ENCODE results near the gene TAF1C. TPM values are rescaled to one million over a fixed set of nuclear protein-coding genes. Genes with fewer than 3 reads are reported as not detected.
A peak's percentile ranks its signal among the peaks of the same experiment; 100 is the strongest.

TAF1C gene
- 10 to 100 TPM; 69.6 to 70.8 TPM for total RNA-seq

GRCh38 chr16:84186685-84187437 lies at the start of gene TAF1C:
Gene TAF1C, minus strand, starts transcription at chr16:84187057. Its CDS starts 2,069 bp downstream, at chr16:84184988.
- peaks cover 11% of the 10 kb centered on the region for H3K4me1 Mint-ChIP-seq
- no peaks in the 10 kb centered on the region for H3K36me3 Mint-ChIP-seq
- POLR2A ChIA-PET: interaction anchor here (1.0 to 1.6 kb wide), 5 partner anchors 70 to 328 kb away, joined by 3 to 9 read pairs (median 4); partner anchors contain the start of gene MBTPS1
- peak within 1 kb of the TSS; percentile 90 for H3K27ac Mint-ChIP-seq
- ATAC-seq (ENCODE audit: low read depth): peak; percentile 85
- peak; percentile 95 for DNase-seq
- no peaks in the 10 kb centered on the region for H3K27me3 Mint-ChIP-seq
- no peaks in the 10 kb centered on the region for H3K9me3 Mint-ChIP-seq
- H3K4me3 Mint-ChIP-seq: peak within 1 kb of the TSS; percentile 90

- no peak for DNase-seq
- no peak overlapping the region for H3K4me3 Mint-ChIP-seq
- no peak overlapping the region for H3K27ac Mint-ChIP-seq
- H3K9me3 Mint-ChIP-seq: no peaks in the 10 kb centered on the region
- peaks cover 22% of the 10 kb centered on the region for H3K27me3 Mint-ChIP-seq
- no peak for ATAC-seq (ENCODE audit: low read depth)
- POLR2A ChIA-PET: no interaction called here
- no peaks in the 10 kb centered on the region for H3K36me3 Mint-ChIP-seq
- H3K4me1 Mint-ChIP-seq: no peaks in the 10 kb centered on the region
Measured at GRCh38 chr16:84234321-84235241, 47.7 kb upstream of the TAF1C start.

- Mint-ChIP-seq H3K27me3 (peaks cover 13% of the 10 kb centered on the region), H3K4me3 (no peak overlapping the region), H3K27ac (no peak overlapping the region), H3K9me3 (no peaks in the 10 kb centered on the region), H3K36me3 (no peaks in the 10 kb centered on the region), H3K4me1 (no peaks in the 10 kb centered on the region)
- DNase-seq (no peak), ATAC-seq (ENCODE audit: low read depth) (no peak)
- POLR2A ChIA-PET: no interaction called here
Measured at GRCh38 chr16:84233748-84234147, 46.9 kb upstream of the TAF1C start.

- H3K36me3 Mint-ChIP-seq: no peaks in the 10 kb centered on the region
Measured at GRCh38 chr16:84232969-84233368, 46.1 kb upstream of the TAF1C start.

GRCh38 chr16:84232060-84232459 lies 45.2 kb upstream of the TAF1C start:
- DNase-seq: no peak
- no peaks in the 10 kb centered on the region for H3K36me3 Mint-ChIP-seq
- H3K27me3 Mint-ChIP-seq: peaks cover 11% of the 10 kb centered on the region
- no peaks in the 10 kb centered on the region for H3K9me3 Mint-ChIP-seq
- no peak for ATAC-seq (ENCODE audit: low read depth)
- H3K4me3 Mint-ChIP-seq: no peak overlapping the region
- POLR2A ChIA-PET: no interaction called here
- no peak overlapping the region for H3K27ac Mint-ChIP-seq
- no peaks in the 10 kb centered on the region for H3K4me1 Mint-ChIP-seq

More at GRCh38 chr16:84232969-84233368, 46.1 kb upstream of the TAF1C start:
- Mint-ChIP-seq H3K27me3 (peaks cover 11% of the 10 kb centered on the region), H3K27ac (no peak overlapping the region), H3K4me3 (no peak overlapping the region), H3K4me1 (no peaks in the 10 kb centered on the region), H3K9me3 (no peaks in the 10 kb centered on the region)
- DNase-seq: no peak
- ATAC-seq (ENCODE audit: low read depth): no peak
- POLR2A ChIA-PET: no interaction called here

- DNase-seq: no peak
- Mint-ChIP-seq H3K4me3 (no peak overlapping the region), H3K4me1 (no peaks in the 10 kb centered on the region), H3K36me3 (no peaks in the 10 kb centered on the region), H3K27ac (no peak overlapping the region), H3K9me3 (no peaks in the 10 kb centered on the region), H3K27me3 (peaks cover 14% of the 10 kb centered on the region)
- ATAC-seq (ENCODE audit: low read depth): no peak
- POLR2A ChIA-PET: no interaction called here
Measured at GRCh38 chr16:84229471-84229870, 42.6 kb upstream of the TAF1C start.

GRCh38 chr16:84228256-84228838 lies 41.5 kb upstream of the TAF1C start:
- no peaks in the 10 kb centered on the region for H3K9me3 Mint-ChIP-seq
- H3K27me3 Mint-ChIP-seq: peaks cover 8% of the 10 kb centered on the region
- H3K36me3 Mint-ChIP-seq: no peaks in the 10 kb centered on the region
- ATAC-seq (ENCODE audit: low read depth): no peak
- H3K4me3 Mint-ChIP-seq: no peak overlapping the region
- POLR2A ChIA-PET: no interaction called here
- H3K4me1 Mint-ChIP-seq: no peaks in the 10 kb centered on the region
- H3K27ac Mint-ChIP-seq: no peak overlapping the region
- DNase-seq: no peak

GRCh38 chr16:84227548-84227947 lies 40.7 kb upstream of the TAF1C start:
- DNase-seq: no peak
- Mint-ChIP-seq H3K27ac (no peak overlapping the region), H3K4me1 (no peaks in the 10 kb centered on the region), H3K4me3 (no peak overlapping the region), H3K36me3 (no peaks in the 10 kb centered on the region), H3K27me3 (peaks cover 8% of the 10 kb centered on the region), H3K9me3 (no peaks in the 10 kb centered on the region)
- no peak for ATAC-seq (ENCODE audit: low read depth)
- POLR2A ChIA-PET: no interaction called here

GRCh38 chr16:84226026-84226425 lies 39.2 kb upstream of the TAF1C start:
- POLR2A ChIA-PET: no interaction called here
- Mint-ChIP-seq H3K4me3 (no peak overlapping the region), H3K4me1 (no peaks in the 10 kb centered on the region), H3K9me3 (no peaks in the 10 kb centered on the region), H3K27ac (no peak overlapping the region), H3K27me3 (peaks cover 10% of the 10 kb centered on the region), H3K36me3 (no peaks in the 10 kb centered on the region)
- ATAC-seq (ENCODE audit: low read depth) (no peak), DNase-seq (no peak)

GRCh38 chr16:84225571-84225970 lies 38.7 kb upstream of the TAF1C start:
- Mint-ChIP-seq H3K36me3 (no peaks in the 10 kb centered on the region), H3K27ac (no peak overlapping the region), H3K27me3 (peaks cover 7% of the 10 kb centered on the region), H3K4me3 (no peak overlapping the region), H3K9me3 (no peaks in the 10 kb centered on the region), H3K4me1 (no peaks in the 10 kb centered on the region)
- POLR2A ChIA-PET: no interaction called here
- DNase-seq (no peak), ATAC-seq (ENCODE audit: low read depth) (no peak)

- Mint-ChIP-seq H3K27me3 (peaks cover 7% of the 10 kb centered on the region), H3K27ac (no peak overlapping the region), H3K9me3 (no peaks in the 10 kb centered on the region), H3K4me3 (no peak overlapping the region), H3K4me1 (no peaks in the 10 kb centered on the region), H3K36me3 (no peaks in the 10 kb centered on the region)
- ATAC-seq (ENCODE audit: low read depth) (no peak), DNase-seq (no peak)
- POLR2A ChIA-PET: no interaction called here
Measured at GRCh38 chr16:84225126-84225525, 38.3 kb upstream of the TAF1C start.

GRCh38 chr16:84224554-84224953 lies 37.7 kb upstream of the TAF1C start:
- no peak overlapping the region for H3K27ac Mint-ChIP-seq

GRCh38 chr16:84223456-84223855 lies 36.6 kb upstream of the TAF1C start:
- ATAC-seq (ENCODE audit: low read depth): no peak
- Mint-ChIP-seq H3K4me3 (no peak overlapping the region), H3K4me1 (no peaks in the 10 kb centered on the region), H3K27ac (no peak overlapping the region), H3K27me3 (peaks cover 7% of the 10 kb centered on the region), H3K36me3 (no peaks in the 10 kb centered on the region), H3K9me3 (no peaks in the 10 kb centered on the region)
- DNase-seq: no peak
- POLR2A ChIA-PET: no interaction called here

More at GRCh38 chr16:84224554-84224953, 37.7 kb upstream of the TAF1C start:
- DNase-seq (no peak), ATAC-seq (ENCODE audit: low read depth) (no peak)
- H3K4me1 Mint-ChIP-seq: no peaks in the 10 kb centered on the region
- H3K4me3 Mint-ChIP-seq: no peak overlapping the region
- peaks cover 7% of the 10 kb centered on the region for H3K27me3 Mint-ChIP-seq
- POLR2A ChIA-PET: no interaction called here
- no peaks in the 10 kb centered on the region for H3K36me3 Mint-ChIP-seq
- H3K9me3 Mint-ChIP-seq: no peaks in the 10 kb centered on the region
